Adrenal gland (tissue), 5 donors: ENCODE data around the gene CCDC78.

Experiments used
- CTCF ChIP-seq, 6 experiments: fragments of 450-650 bp in 4 of 6; fragments of 200-600 bp in 2 of 6; sonication (generic) in 1 of 6; IDR thresholded peaks; 1 replicate in 5 of 6; 2 replicates in 1 of 6; pipeline versions ENCODE4 v1.5.1 to v1.8.0; 2016 to 2021; ENCODE audit warnings: antibody characterized with exemption in 6 of 6, mild to moderate bottlenecking in 2 of 6, moderate library complexity in 1 of 6
- POLR2A ChIP-seq, 2 donors: fragments of 450-650 bp; IDR thresholded peaks; one replicate each; pipeline ENCODE4 v1.6.1; 2017; ENCODE audit warnings: antibody characterized with exemption in 2 of 2, mild to moderate bottlenecking in 2 of 2, moderate library complexity in 1 of 2
- donor health status: DM: no; HTN: no; CAD: no.

GRCh38 chr16:733382-734207 lies 7.4 kb upstream of the CCDC78 start:
- TF ChIP-seq CTCF (IDR thresholded peaks at IDR 0.05) (peak in 2 of 6 experiments; percentile 6 to 16), POLR2A (IDR thresholded peaks at IDR 0.05) (no peak)
